Hepatocyte (in vitro differentiated cells): ENCODE measurements around the gene FEZ2. TPM values are rescaled to one million over a fixed set of nuclear protein-coding genes. Genes with fewer than 3 reads are reported as not detected.

Experiments
- DNase-seq: peaks from one replicate; pipeline ENCODE4 v3.0.0-alpha.2; 2016; ENCODE audit warnings: low spot score
- H2AFZ ChIP-seq: fragments of 200-600 bp; sonication (generic); 2 replicates; pipeline ENCODE4 v1.6.0; 2016; ENCODE audit warnings: antibody characterized with exemption, mild to moderate bottlenecking
- H3K27ac ChIP-seq: fragments of 200-600 bp; sonication (generic); 2 replicates; pipeline ENCODE4 v1.5.1; 2016; ENCODE audit warnings: mild to moderate bottlenecking
- H3K27me3 ChIP-seq: fragments of 200-600 bp; sonication (generic); 2 replicates; pipeline ENCODE4 v1.6.1; 2016
- H3K36me3 ChIP-seq: fragments of 200-600 bp; sonication (generic); replicated peaks from 2 replicates; pipeline ENCODE4 v1.5.1; 2016; ENCODE audit warnings: low read depth; ENCODE audit not compliant: insufficient read depth
- H3K4me1 ChIP-seq: fragments of 200-600 bp; sonication (generic); 2 replicates; pipeline ENCODE4 v1.5.1; 2016; ENCODE audit warnings: mild to moderate bottlenecking, moderate library complexity; ENCODE audit not compliant: insufficient read depth
- H3K4me2 ChIP-seq: fragments of 200-600 bp; sonication (generic); 2 replicates; pipeline ENCODE4 v1.6.0; 2016
- H3K4me3 ChIP-seq: fragments of 200-600 bp; sonication (generic); 2 replicates; pipeline ENCODE4 v1.5.1; 2016; ENCODE audit warnings: mild to moderate bottlenecking
- H3K79me2 ChIP-seq: fragments of 200-600 bp; sonication (generic); 2 replicates; pipeline ENCODE4 v1.6.0; 2017; ENCODE audit warnings: mild to moderate bottlenecking
- H3K9me2 ChIP-seq: fragments of 200-600 bp; sonication (generic); replicated peaks from 2 replicates; pipeline ENCODE4 v1.6.0; 2017; ENCODE audit warnings: mild to moderate bottlenecking; ENCODE audit not compliant: insufficient read depth
- H3K9me3 ChIP-seq: fragments of 200-600 bp; sonication (generic); 2 replicates; pipeline ENCODE4 v1.5.1; 2016; ENCODE audit warnings: low read depth, mild to moderate bottlenecking
- H4K20me1 ChIP-seq: fragments of 200-600 bp; sonication (generic); 2 replicates; pipeline ENCODE4 v1.6.0; 2016; ENCODE audit warnings: mild to moderate bottlenecking; ENCODE audit not compliant: insufficient read depth, poor library complexity, severe bottlenecking
- EZH2 ChIP-seq: fragments of 200-600 bp; sonication (generic); IDR thresholded peaks from 2 replicates; pipeline ENCODE4 v1.6.1; 2016; ENCODE audit warnings: antibody characterized with exemption, mild to moderate bottlenecking, borderline replicate concordance
- EZH2phosphoT487 ChIP-seq: fragments of 200-600 bp; sonication (generic); IDR thresholded peaks from one replicate; pipeline ENCODE4 v1.6.1; 2018; ENCODE audit warnings: antibody characterized with exemption, mild to moderate bottlenecking, low read depth, moderate library complexity; ENCODE audit not compliant: unreplicated experiment, severe bottlenecking
- WGBS: methylation state at CpG from one replicate; pipeline ENCODE4 v1.1.6; 2016; ENCODE audit warnings: low lambda C conversion rate; ENCODE audit errors: missing lambda C conversion rate; 5-methylcytosine and 5-hydroxymethylcytosine counted together
- polyA plus RNA-seq: library from polyadenylated mRNA; unstranded; fragments of >200 nt; fragmentation: Nextera tagmentation; extraction: Ambion mirVana; gene quantifications from 2 replicates; pipeline ENCODE4 v1.2.1, GENCODE V29; 2016
- total RNA-seq: library from RNA; depleted of rRNA; stranded (reverse); fragments of >200 nt; gene quantifications from 2 replicates; pipeline ENCODE4 v1.2.3, GENCODE V29; 2014
- TF ChIP-seq, protein P1 (sequence below): fragments of 200-600 bp; sonication (generic); IDR thresholded peaks from 2 replicates; pipeline ENCODE4 v1.5.1; 2016; ENCODE audit warnings: antibody characterized with exemption, mild to moderate bottlenecking; ENCODE audit not compliant: poor library complexity

FEZ2 gene
- total and polyA plus RNA-seq, 2 experiments from 2014 or later: 14.5 to 45.2 TPM

DNA sequence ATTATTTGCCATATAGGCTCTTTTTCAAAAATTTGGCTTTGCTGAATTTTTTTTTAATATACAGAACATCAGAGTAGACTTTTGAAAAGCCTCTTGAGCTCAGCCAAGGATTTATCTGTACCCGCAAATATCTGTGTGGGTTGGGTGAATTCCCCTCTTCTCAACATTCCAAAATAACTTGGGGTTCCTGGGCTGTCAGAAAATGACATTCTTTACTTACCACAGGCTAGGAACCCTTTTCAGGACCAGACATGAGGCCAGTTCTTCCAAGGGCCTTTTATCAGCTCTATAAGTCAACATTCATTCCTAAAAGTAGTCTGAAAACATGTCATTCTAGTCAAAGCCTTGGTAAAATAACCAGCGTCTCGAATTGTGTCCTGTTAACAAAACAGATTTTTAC is 28.8 kb upstream of the FEZ2 start:
- 89% methylated on average over 3 of the region's 3 CpGs for WGBS
- H3K9me3 ChIP-seq: no peaks in the 10 kb centered on the region
- no peaks in the 10 kb centered on the region for H4K20me1 ChIP-seq
- no peaks in the 10 kb centered on the region for H3K27me3 ChIP-seq
- H3K4me2 ChIP-seq: no peak overlapping the region
- no peak for DNase-seq
- H3K79me2 ChIP-seq: no peaks in the 10 kb centered on the region
- no peaks in the 10 kb centered on the region for H3K4me1 ChIP-seq
- no peak overlapping the region for H3K4me3 ChIP-seq
- no peak overlapping the region for H2AFZ ChIP-seq
- TF ChIP-seq, protein P1, sequence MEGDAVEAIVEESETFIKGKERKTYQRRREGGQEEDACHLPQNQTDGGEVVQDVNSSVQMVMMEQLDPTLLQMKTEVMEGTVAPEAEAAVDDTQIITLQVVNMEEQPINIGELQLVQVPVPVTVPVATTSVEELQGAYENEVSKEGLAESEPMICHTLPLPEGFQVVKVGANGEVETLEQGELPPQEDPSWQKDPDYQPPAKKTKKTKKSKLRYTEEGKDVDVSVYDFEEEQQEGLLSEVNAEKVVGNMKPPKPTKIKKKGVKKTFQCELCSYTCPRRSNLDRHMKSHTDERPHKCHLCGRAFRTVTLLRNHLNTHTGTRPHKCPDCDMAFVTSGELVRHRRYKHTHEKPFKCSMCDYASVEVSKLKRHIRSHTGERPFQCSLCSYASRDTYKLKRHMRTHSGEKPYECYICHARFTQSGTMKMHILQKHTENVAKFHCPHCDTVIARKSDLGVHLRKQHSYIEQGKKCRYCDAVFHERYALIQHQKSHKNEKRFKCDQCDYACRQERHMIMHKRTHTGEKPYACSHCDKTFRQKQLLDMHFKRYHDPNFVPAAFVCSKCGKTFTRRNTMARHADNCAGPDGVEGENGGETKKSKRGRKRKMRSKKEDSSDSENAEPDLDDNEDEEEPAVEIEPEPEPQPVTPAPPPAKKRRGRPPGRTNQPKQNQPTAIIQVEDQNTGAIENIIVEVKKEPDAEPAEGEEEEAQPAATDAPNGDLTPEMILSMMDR: no peak
- TF ChIP-seq EZH2phosphoT487 (no peak), EZH2 (no peak)
- H3K36me3 ChIP-seq: no peaks in the 10 kb centered on the region
- no peak overlapping the region for H3K27ac ChIP-seq
- no peaks in the 10 kb centered on the region for H3K9me2 ChIP-seq

- no peak overlapping the region for H2AFZ ChIP-seq
- no peak overlapping the region for H3K4me2 ChIP-seq
- no peaks in the 10 kb centered on the region for H3K9me2 ChIP-seq
- no peaks in the 10 kb centered on the region for H3K4me1 ChIP-seq
- 94% methylated on average over 3 of the region's 3 CpGs for WGBS
- no peak for DNase-seq
- TF ChIP-seq, protein P1: no peak
- TF ChIP-seq EZH2phosphoT487 (no peak), EZH2 (no peak)
- H3K79me2 ChIP-seq: no peaks in the 10 kb centered on the region
- H3K9me3 ChIP-seq: no peaks in the 10 kb centered on the region
- H4K20me1 ChIP-seq: no peaks in the 10 kb centered on the region
- no peaks in the 10 kb centered on the region for H3K36me3 ChIP-seq
- no peaks in the 10 kb centered on the region for H3K27me3 ChIP-seq
- no peak overlapping the region for H3K4me3 ChIP-seq
- no peak overlapping the region for H3K27ac ChIP-seq
Observed at GRCh38 chr2:36626071-36626470, 28.1 kb upstream of the FEZ2 start.

- H3K79me2 ChIP-seq: no peaks in the 10 kb centered on the region
- no peaks in the 10 kb centered on the region for H3K27me3 ChIP-seq
- no peak overlapping the region for H2AFZ ChIP-seq
- no peaks in the 10 kb centered on the region for H3K9me3 ChIP-seq
- no peak overlapping the region for H3K27ac ChIP-seq
- H4K20me1 ChIP-seq: no peaks in the 10 kb centered on the region
- no peak for DNase-seq
- WGBS: 78% methylated on average over 2 of the region's 2 CpGs
- H3K4me2 ChIP-seq: no peak overlapping the region
- no peaks in the 10 kb centered on the region for H3K9me2 ChIP-seq
- H3K4me3 ChIP-seq: no peak overlapping the region
- H3K36me3 ChIP-seq: no peaks in the 10 kb centered on the region
- no peaks in the 10 kb centered on the region for H3K4me1 ChIP-seq
- TF ChIP-seq, protein P1: no peak
- TF ChIP-seq EZH2phosphoT487 (no peak), EZH2 (no peak)
Observed at GRCh38 chr2:36625304-36625703, 27.3 kb upstream of the FEZ2 start.

DNA sequence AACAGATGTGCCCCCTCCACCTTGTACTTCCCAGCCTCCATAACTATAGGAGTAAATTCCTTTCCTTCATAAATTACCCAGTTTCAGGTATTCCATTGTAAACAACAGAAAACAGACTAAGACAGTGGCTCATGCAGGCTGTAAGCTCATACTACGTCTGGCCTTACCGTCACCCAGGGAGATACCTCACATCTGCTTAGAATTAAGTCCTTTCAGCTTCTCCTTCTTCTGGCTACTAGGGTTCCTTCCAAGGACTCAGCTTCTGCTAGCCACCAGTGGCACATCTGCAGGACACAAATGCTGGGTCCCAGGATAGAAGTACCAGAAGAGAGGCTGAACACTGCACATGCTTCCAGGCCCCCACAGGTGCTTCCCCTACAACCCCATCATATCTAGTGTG is 22.4 kb upstream of the FEZ2 start:
- 63% methylated on average over 2 of the region's 2 CpGs for WGBS
- Histone ChIP-seq H3K36me3 (no peaks in the 10 kb centered on the region), H2AFZ (no peak overlapping the region), H3K27me3 (no peaks in the 10 kb centered on the region), H4K20me1 (no peaks in the 10 kb centered on the region), H3K4me1 (peaks cover 2% of the 10 kb centered on the region), H3K9me2 (no peaks in the 10 kb centered on the region), H3K9me3 (no peaks in the 10 kb centered on the region), H3K79me2 (no peaks in the 10 kb centered on the region), H3K27ac (no peak overlapping the region), H3K4me2 (no peak overlapping the region), H3K4me3 (no peak overlapping the region)
- no peak for DNase-seq
- TF ChIP-seq, protein P1: no peak
- TF ChIP-seq EZH2: no peak
- no peak for TF ChIP-seq EZH2phosphoT487
